ENCODE measurements around the gene CXorf49. TPM values are rescaled to one million over a fixed set of nuclear protein-coding genes. Genes with fewer than 3 reads are reported as not detected.
"Not testable (repeated sequence)": the region's sequence is repeated elsewhere in the genome, so short reads cannot be mapped to it uniquely, and the experiment has no call there.

The CXorf49 gene
- 0.69 TPM in 1 of 2 replicates, not detected in the other for total RNA-seq

GRCh38 chrX:71718185-71718584 lies at the start of gene CXorf49:
Gene CXorf49 (minus strand): TSS chrX:71718285. CDS start chrX:71718151, 134 bp downstream.
- DNase-seq (ENCODE audit: low read depth) = not testable (repeated sequence)

- not testable (repeated sequence) for DNase-seq (ENCODE audit: low read depth)
Measured at GRCh38 chrX:71767134-71767533, 49.0 kb upstream of the CXorf49 start.

GRCh38 chrX:71765613-71766012 lies 47.5 kb upstream of the CXorf49 start:
- not testable (repeated sequence) for DNase-seq (ENCODE audit: low read depth)

DNA sequence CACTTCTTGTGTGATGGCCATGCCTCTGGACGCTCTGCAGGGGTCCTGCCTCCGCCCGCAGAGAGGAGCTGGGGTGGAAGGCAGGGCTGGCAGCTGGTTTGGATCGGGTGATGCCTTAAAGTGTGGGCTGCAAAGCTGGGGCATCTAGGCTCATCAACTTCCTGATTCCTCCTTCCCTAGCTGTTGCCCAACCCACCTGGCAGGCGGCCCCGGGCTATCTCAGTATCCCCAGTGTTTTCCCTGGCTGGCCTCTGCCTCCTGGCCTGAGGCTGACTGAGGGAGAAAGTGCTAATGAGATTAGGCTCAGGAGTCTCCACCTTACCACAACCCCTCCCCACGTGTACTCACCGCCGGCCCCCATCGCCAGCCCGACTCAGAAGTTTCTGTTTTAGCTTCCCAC lies 46.7 kb upstream of the CXorf49 start:
- DNase-seq (ENCODE audit: low read depth) = not testable (repeated sequence)

GRCh38 chrX:71763049-71763448 lies 45.0 kb upstream of the CXorf49 start, which contains the start of gene CXorf49B:
Gene CXorf49B (plus strand): TSS chrX:71763349. CDS start chrX:71763424, 75 bp downstream.
- DNase-seq (ENCODE audit: low read depth) = not testable (repeated sequence)

GRCh38 chrX:71760688-71761281 lies 42.7 kb upstream of the CXorf49 start:
- not testable (repeated sequence) for DNase-seq (ENCODE audit: low read depth)

DNA sequence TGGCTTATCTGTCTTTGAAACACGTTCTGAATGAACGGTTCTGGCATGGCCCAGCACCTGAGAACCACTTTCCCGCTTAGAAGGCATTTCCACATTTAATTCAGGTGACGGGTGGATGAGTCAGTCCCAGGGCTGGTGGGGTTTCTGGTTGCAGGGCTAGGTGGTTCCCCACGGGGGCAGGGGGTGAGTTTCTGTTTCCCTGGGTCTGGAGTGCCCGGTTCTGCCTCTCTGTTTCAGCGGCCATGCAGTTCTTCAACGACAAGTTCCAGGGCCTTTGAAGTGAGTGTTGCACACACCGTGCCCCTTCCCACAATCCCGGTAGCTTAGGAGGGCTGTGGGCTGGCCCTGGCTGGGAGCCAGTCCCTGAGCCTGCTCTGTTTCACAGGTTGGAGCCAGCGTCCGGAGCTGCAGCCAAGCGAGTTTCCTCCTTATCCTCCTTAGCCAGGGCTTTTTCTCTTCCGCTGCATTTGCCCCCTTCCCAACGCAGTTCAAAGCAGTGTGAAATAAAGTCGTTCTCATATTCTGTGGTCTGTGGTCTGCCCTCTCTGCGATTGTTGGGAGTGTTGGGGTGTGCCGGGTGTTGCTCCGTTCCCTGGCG lies 2.3 kb upstream of the CXorf49 start:
- DNase-seq (ENCODE audit: low read depth) = not testable (repeated sequence)

GRCh38 chrX:71719195-71719594 lies 1.1 kb upstream of the CXorf49 start:
- DNase-seq (ENCODE audit: low read depth) = not testable (repeated sequence)

GRCh38 chrX:71716323-71716722 lies 1.8 kb downstream of the CXorf49 start:
- not testable (repeated sequence) for DNase-seq (ENCODE audit: low read depth)

DNA sequence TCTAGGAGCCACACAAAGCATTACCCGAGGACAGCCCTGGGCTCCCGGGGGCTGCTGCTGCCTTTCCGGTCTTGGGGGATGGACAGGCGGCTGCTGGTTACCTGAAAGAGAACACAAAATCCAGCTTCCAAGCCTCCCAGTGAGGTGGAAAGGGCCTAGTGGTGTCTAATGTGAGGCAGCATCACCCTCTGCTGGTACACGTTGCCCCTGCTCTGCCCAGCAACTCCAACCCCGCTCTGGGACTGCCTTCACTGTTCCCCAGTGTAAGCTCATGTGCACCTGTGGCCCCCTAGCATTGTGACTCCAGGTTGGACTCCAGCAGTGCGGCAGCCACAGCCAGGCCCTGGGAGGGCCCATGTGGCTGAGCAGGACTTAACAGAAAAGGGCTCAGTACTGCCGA lies 2.5 kb downstream of the CXorf49 start:
- DNase-seq (ENCODE audit: low read depth) = not testable (repeated sequence)

- DNase-seq (ENCODE audit: low read depth) = not testable (repeated sequence)
Measured at GRCh38 chrX:71714064-71714463, 4.0 kb downstream of the CXorf49 start.

DNA sequence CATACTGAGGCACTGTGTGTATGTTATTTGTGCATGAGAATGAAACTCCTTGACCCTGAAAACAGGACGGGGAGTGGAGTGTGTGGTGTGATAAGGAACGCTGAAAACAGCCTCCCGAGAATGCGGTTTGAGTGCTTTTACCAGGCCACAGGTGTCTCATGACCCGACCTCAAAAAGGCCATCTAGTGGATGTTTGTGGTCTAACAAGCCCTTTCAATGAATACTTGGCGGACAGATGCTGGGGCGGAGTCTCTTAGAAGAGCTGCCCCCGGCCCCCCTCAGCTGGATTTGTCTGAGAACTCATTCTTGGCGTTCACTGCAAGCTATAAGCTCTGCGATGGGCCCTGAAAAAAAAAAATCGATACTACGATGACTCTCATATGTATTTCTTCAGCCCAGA lies 15.2 kb downstream of the CXorf49 start:
- DNase-seq (ENCODE audit: low read depth) = not testable (repeated sequence)

DNA sequence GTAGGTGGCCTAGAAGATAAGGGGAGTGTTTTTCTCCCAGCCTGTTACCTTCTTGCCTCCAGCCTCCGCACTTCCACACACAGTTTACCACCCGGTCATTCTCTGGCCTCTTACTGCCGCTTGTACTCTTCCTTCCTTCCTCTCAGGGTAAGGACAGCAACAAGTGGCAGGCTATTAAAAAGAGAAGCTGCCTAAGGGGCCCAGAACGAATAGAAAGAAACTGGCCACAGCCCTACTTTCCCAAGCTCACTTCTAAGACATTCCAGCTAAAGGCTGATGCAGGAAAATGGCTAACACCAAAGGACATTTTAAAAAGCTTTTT lies 19.1 kb downstream of the CXorf49 start:
- DNase-seq (ENCODE audit: low read depth) = not testable (repeated sequence)

GRCh38 chrX:71698299-71699022 lies 19.6 kb downstream of the CXorf49 start:
- not testable (repeated sequence) for DNase-seq (ENCODE audit: low read depth)

DNA sequence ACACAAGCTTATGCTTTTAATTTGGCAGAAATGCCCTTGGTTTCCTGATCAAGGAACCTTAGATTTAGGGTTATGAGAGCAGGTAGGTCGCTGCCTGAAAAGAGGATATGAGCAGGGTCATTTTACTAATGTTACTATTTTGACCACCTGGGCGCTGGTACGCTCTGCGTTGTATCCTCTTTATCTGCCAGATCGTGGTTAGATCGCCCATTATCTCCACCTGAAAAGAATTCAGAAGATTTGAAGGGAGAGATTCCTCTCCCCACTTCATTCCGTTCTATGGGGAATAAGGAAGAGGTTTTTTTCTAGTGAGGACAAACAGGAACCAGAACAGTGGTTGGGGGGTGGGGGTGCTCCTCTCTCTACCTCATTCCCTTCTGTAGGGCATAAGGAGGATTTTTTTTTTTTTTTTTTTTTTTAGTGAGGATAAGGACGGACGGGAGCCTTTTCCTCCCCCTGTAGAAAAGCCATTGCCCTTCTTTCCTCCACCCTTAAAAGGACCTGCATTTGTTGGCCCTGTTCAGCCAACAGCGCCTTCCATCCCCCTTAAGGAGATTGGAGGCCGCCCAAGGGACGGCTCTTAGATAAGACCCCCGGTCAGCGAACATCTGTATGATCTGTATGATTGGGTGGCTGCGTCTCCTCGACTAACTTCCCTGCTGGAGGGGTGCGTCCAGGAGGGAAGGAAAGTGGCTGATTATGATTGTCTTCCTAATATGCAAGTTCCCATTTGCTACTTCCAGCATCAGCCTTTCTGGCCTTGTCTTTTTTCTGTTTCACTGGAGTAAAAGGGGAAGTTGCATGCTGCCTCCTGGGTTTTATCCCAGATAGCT lies 20.4 kb downstream of the CXorf49 start:
- DNase-seq (ENCODE audit: low read depth) = not testable (repeated sequence)

DNA sequence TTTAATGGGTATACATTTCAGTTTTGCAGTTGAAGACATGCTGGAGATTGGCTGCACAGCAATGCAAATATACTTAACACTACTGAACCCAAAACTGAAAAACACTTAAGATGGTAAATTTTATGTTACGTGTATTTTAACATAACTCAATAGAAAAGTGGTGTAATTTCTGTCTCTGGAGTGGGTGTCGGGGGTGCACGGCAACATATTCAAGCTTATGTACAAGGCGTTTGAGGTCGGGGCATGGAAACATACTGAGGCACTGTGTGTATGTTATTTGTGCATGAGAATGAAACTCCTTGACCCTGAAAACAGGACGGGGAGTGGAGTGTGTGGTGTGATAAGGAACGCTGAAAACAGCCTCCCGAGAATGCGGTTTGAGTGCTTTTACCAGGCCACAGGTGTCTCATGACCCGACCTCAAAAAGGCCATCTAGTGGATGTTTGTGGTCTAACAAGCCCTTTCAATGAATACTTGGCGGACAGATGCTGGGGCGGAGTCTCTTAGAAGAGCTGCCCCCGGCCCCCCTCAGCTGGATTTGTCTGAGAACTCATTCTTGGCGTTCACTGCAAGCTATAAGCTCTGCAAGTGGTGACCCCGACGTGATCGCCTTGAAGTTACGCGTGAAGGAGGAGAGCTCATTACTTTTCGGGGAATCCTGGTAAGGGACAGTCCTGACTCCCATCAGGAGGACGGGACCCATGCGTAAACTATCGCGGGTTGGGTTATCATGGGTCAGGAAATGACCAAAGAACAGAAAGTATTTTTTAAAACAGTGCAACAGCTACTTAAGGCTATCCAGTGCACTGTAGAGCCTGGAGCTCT lies 21.2 kb downstream of the CXorf49 start:
- DNase-seq (ENCODE audit: low read depth) = not testable (repeated sequence)

- DNase-seq (ENCODE audit: low read depth) = no peak
Measured at GRCh38 chrX:71679575-71680207, 38.4 kb downstream of the CXorf49 start.

- not testable (repeated sequence) for DNase-seq (ENCODE audit: low read depth)
Measured at GRCh38 chrX:71677195-71677594, 40.9 kb downstream of the CXorf49 start.

GRCh38 chrX:71676068-71676795 lies 41.9 kb downstream of the CXorf49 start:
- not testable (repeated sequence) for DNase-seq (ENCODE audit: low read depth)

DNA sequence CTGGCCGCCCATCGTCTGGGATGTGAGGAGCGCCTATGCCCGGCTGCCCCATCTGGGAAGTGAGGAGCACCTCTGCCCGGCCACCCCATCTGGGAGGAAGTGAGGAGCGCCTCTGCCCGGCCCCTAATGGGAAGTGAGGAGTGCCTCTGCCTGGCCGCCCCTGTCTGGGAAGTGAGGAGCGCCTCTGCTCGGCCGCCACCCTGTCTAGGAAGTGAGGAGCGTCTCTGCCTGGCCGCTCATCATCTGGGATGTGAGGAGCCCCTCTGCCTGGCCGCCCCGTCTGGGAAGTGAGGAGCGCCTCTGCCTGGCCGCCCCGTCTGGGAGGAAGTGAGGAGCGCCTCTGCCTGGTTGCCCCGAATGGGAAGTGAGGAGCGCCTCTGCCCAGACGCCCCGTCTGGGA lies 42.4 kb downstream of the CXorf49 start:
- DNase-seq (ENCODE audit: low read depth) = not testable (repeated sequence)

Measured in renal cortical epithelial cell (primary cell).